HK-2 (cell line): ENCODE data around the gene FOLR2.
A peak's percentile ranks its signal among the peaks of the same experiment; 100 is the strongest.
"Not testable (repeated sequence)": the region's sequence is repeated elsewhere in the genome, so short reads cannot be mapped to it uniquely, and the experiment has no call there.

ENCODE experiments used
- DNase-seq: peaks from one replicate; pipeline ENCODE4 v3.0.0-alpha.2; 2018; ENCODE audit not compliant: unreplicated experiment

Gene FOLR2

GRCh38 chr11:72216638-72217037 is at the start of gene FOLR2:
Gene FOLR2, plus strand, starts transcription at chr11:72216794. Its CDS starts 1,791 bp downstream, at chr11:72218585.
- DNase-seq, result no peak

- DNase-seq, result not testable (repeated sequence)
Observed at GRCh38 chr11:72169046-72169555, 47.5 kb upstream of the FOLR2 start.

- not testable (repeated sequence) for DNase-seq
Observed at GRCh38 chr11:72169754-72170153, 46.8 kb upstream of the FOLR2 start.

- not testable (repeated sequence) for DNase-seq
Observed at GRCh38 chr11:72172043-72172442, 44.6 kb upstream of the FOLR2 start.

- DNase-seq, result no peak
Observed at GRCh38 chr11:72173291-72173690, 43.3 kb upstream of the FOLR2 start.

GRCh38 chr11:72174302-72175070 is 42.1 kb upstream of the FOLR2 start:
- no peak for DNase-seq

GRCh38 chr11:72177656-72178055 is 38.9 kb upstream of the FOLR2 start:
- DNase-seq, result no peak

GRCh38 chr11:72179049-72179803 is 37.4 kb upstream of the FOLR2 start:
- no peak for DNase-seq

GRCh38 chr11:72179804-72180396 is 36.7 kb upstream of the FOLR2 start:
- DNase-seq, result no peak

- peak; percentile 13 for DNase-seq
Observed at GRCh38 chr11:72180892-72181552, 35.6 kb upstream of the FOLR2 start.

GRCh38 chr11:72181553-72181958 is 35.0 kb upstream of the FOLR2 start:
- DNase-seq, result peak; percentile 56

GRCh38 chr11:72188267-72188666 is 28.3 kb upstream of the FOLR2 start:
- DNase-seq, result no peak

- DNase-seq, result peak; percentile 49
Observed at GRCh38 chr11:72189455-72190250, 26.9 kb upstream of the FOLR2 start.

- no peak for DNase-seq
Observed at GRCh38 chr11:72190631-72191071, 25.9 kb upstream of the FOLR2 start.

- DNase-seq, result peak; percentile 38
Observed at GRCh38 chr11:72191961-72192381, 24.6 kb upstream of the FOLR2 start, which contains the start of gene FOLR1. Gene FOLR1, plus strand, starts transcription at chr11:72192140. Its CDS starts 34 bp downstream, at chr11:72192174.

GRCh38 chr11:72195518-72196270 is 20.9 kb upstream of the FOLR2 start:
- no peak for DNase-seq

- not testable (repeated sequence) for DNase-seq
Observed at GRCh38 chr11:72201445-72201844, 15.1 kb upstream of the FOLR2 start.

GRCh38 chr11:72202571-72202970 is 14.0 kb upstream of the FOLR2 start:
- DNase-seq, result no peak

GRCh38 chr11:72203163-72203562 is 13.4 kb upstream of the FOLR2 start:
- DNase-seq, result no peak

GRCh38 chr11:72204886-72205285 is 11.7 kb upstream of the FOLR2 start:
- DNase-seq, result no peak
